Sciatic nerve (tissue), 2 donors: ENCODE data around the gene IPO9. TPM values are rescaled to one million over a fixed set of nuclear protein-coding genes. Genes with fewer than 3 reads are reported as not detected.

Experiments
- ATAC-seq: fragments of 200-7000 bp; cut with Tn5 transposase; one replicate; pipeline ENCODE4 v1.9.1; 2020; ENCODE audit warnings: mild to moderate bottlenecking, moderate library complexity
- DNase-seq: peaks from one replicate; pipeline ENCODE4 v3.0.0-alpha.2; 2020; ENCODE audit warnings: low spot score
- intact Hi-C: fragments of 100-400 bp; cut with DNase I; formaldehyde crosslinking; loops from one replicate; pipeline ENCODE4 v1.14.2; 2022
- total RNA-seq: library from RNA; stranded (reverse); fragmentation: NEBNext Ultra II Directional; extraction: Animal tissue kit (Norgen Biotek cat#: 25700); gene quantifications from one replicate; pipeline ENCODE4 v1.2.1, GENCODE V29; 2021
- donor health status: DM: no; HTN: no; CAD: no.
- donor health status: DM: no; HTN: no; CAD: no.

The IPO9 gene
- total RNA-seq, 1 donor from 2014 or later: 33.0 TPM

- intact Hi-C loops: no loop called here
- ATAC-seq (peak; percentile 21), DNase-seq (no peak)
These were observed 54.8 kb downstream of the IPO9 start for GRCh38 chr1:201883786-201884185.

GRCh38 chr1:201884425-201884824 is 55.5 kb downstream of the IPO9 start:
- intact Hi-C loops: no loop called here
- DNase-seq: no peak
- ATAC-seq: no peak

DNA sequence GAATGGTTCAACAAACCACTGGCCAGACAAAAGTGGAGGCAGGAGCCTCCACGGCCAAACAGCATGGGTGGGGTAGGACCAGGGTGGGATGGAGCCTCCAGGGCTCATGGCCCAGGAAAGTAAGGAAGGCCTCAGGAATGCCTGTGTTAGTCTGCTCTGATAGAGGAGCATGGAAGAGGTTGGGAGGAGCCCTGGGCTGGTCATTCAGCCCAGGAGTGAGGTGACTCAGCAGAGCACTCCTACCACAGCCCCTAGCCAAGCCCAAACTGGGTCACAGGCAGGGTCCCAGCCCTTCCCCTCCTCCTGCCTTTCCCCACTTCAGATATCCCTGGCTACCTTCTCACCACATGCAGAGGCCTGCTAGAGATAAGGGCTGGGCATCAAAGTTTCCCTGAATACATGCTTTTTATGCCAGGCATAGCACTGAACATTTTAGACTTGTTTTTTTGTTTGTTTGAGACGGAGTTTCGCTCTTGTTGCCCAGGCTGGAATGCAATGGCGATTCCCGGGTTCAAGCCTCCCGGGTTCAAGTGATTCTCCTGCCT is 56.6 kb downstream of the IPO9 start:
- DNase-seq: no peak
- intact Hi-C loops: no loop called here
- ATAC-seq: no peak

DNA sequence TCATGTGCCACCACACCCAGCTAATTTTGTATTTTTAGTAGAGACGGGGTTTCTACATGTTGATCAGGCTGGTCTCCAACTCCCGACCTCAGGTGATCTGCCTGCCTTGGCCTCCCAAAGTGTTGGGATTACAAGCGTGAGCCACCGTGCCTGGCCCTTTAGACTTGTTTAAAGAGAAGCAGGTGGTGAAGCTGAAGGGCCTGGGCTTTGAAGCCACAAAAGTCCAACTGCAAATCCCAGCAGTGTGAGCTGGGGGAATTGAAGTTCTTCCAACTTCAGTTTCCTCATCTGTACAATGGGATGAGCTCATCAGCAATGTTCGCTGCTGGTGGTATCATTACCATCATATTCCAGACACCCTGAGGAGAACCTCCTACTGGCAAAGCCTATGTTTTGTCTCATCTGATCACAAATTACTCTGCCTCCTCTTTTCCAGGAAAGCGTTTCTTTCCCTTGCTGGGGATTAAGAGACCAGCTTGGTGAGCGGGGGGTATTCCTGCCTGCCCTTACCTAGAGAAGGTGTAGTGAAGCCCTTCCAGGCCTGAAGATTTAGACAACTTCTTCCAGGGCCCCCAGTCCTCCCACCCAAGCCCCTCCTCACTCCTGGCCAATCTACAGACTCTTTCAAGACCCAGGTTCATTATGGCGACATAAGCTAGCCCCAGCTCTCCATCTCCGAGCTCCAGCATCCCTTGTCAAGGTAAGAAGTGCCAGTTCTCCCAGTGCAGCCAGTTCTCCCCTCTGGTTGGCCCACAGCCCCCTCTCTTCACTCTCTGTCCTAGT is 57.3 kb downstream of the IPO9 start:
- no peak for DNase-seq

GRCh38 chr1:201887116-201887866 is 58.3 kb downstream of the IPO9 start:
- DNase-seq (no peak), ATAC-seq (no peak)
- intact Hi-C loops: no loop called here

More for the DNA sequence above, 57.3 kb downstream of the IPO9 start:
- ATAC-seq: no peak
- intact Hi-C loops: no loop called here

GRCh38 chr1:201888282-201889089 is 59.5 kb downstream of the IPO9 start, which contains the start of gene SHISA4:
Gene SHISA4 (plus strand): TSS chr1:201888898. CDS start chr1:201888995, 97 bp downstream.
- DNase-seq: peak; percentile 83
- peak; percentile 82 for ATAC-seq
- intact Hi-C loops: no loop called here

- ATAC-seq (peak; percentile 8), DNase-seq (peak; percentile 62)
- intact Hi-C loops: no loop called here
These were observed 60.4 kb downstream of the IPO9 start for GRCh38 chr1:201889090-201889968.

DNA sequence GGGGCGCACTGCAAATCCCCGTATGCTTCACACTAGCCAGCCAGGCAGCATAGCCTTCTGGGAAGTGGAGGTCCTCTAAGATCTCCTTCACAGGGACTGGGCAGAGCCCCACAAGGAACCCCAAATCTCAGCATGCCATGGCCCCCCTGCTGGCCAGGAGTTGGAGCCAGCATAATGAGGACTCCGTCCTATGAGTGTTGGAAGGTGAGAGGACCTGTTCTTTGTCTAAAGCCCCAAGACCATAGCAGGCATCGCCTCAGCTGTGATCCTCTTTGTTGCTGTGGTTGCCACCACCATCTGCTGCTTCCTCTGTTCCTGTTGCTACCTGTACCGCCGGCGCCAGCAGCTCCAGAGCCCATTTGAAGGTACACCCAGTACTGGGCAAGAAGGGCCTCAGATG is 61.3 kb downstream of the IPO9 start:
- peak; percentile 54 for DNase-seq
- intact Hi-C loops: no loop called here
- no peak for ATAC-seq

DNA sequence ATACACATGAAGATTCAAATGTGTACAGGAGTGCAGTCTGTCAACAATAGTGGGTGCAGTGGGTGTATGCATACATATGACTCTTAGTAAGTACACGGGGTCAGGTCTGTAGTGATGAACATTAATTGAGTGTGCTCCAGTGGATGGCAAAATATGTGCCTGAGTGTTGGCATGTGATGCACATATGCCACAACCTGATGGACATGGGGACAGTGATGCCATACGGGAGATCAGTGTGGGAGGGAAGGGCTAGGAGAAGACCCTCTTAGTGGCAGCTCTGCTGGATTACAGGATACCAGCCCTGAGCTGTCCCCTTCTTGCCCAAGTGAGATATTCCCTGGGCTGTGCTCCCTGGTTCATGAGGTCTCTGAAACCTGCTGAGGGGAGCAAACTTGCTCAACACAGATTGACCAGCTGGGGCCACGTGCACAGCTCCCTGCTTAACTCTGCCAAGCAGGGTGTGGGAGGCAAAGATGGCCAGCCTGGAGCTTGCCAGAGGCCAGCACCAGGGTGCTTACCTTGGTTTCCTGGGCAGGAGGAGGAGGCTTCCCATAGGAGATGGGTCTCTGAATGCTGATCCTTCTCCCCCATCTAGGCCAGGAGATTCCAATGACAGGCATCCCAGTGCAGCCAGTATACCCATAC is 62.0 kb downstream of the IPO9 start:
- intact Hi-C loops: no loop called here
- DNase-seq: no peak
- no peak for ATAC-seq

DNA sequence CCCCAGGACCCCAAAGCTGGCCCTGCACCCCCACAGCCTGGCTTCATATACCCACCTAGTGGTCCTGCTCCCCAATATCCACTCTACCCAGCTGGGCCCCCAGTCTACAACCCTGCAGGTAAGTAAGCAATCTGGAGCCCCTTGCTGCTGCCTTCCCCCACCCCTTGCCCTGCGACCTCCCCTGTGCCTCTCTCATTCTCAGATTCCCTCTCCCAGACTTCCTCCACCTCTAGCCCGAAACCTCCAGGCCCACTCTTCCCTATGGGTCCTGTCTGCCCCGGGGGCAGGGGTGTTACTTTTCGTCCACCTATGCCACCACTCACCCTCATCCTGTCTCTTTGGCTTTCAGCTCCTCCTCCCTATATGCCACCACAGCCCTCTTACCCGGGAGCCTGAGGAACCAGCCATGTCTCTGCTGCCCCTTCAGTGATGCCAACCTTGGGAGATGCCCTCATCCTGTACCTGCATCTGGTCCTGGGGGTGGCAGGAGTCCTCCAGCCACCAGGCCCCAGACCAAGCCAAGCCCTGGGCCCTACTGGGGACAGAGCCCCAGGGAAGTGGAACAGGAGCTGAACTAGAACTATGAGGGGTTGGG is 62.6 kb downstream of the IPO9 start:
- DNase-seq (no peak), ATAC-seq (no peak)
- intact Hi-C loops: no loop called here

DNA sequence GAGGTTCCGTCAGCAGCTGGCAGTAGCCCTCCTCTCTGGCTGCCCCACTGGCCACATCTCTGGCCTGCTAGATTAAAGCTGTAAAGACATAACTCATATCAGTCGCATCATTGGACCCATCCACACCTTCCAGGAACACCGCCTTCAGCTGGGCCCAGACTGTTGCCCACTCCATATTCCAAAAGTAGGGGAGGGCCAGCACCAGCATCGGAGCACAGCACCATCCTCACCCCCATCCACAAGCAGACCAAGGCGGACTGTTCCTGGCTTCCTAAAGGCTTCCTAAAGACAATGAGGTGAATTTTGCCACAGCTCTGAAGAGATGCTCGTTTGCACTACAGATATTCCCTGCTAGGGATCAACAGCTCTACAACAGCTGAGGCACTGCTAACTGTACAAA is 63.3 kb downstream of the IPO9 start:
- no peak for ATAC-seq
- intact Hi-C loops: no loop called here

DNA sequence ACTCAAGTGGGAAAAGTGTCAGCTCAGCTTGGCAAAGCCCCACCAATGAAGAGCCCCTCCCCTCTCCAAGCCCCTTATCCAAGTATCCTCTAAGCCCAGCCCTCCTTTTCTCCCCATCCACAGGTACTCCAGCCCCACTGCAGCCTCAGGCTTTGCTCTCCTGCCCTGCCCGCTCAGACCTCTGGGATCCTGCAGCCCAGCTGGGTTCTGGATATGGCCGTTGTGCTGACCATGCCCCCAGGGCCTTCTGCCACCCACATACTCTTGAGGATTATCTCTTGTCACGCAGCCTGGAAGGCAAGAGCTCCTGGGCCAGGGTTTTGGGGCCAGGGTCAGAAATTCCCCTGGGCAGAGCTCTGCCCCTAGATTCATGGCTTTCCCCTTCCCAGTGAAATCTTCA is 64.5 kb downstream of the IPO9 start:
- DNase-seq (no peak), ATAC-seq (no peak)
- intact Hi-C loops: no loop called here

More for the DNA sequence above, 63.3 kb downstream of the IPO9 start:
- DNase-seq: no peak

DNA sequence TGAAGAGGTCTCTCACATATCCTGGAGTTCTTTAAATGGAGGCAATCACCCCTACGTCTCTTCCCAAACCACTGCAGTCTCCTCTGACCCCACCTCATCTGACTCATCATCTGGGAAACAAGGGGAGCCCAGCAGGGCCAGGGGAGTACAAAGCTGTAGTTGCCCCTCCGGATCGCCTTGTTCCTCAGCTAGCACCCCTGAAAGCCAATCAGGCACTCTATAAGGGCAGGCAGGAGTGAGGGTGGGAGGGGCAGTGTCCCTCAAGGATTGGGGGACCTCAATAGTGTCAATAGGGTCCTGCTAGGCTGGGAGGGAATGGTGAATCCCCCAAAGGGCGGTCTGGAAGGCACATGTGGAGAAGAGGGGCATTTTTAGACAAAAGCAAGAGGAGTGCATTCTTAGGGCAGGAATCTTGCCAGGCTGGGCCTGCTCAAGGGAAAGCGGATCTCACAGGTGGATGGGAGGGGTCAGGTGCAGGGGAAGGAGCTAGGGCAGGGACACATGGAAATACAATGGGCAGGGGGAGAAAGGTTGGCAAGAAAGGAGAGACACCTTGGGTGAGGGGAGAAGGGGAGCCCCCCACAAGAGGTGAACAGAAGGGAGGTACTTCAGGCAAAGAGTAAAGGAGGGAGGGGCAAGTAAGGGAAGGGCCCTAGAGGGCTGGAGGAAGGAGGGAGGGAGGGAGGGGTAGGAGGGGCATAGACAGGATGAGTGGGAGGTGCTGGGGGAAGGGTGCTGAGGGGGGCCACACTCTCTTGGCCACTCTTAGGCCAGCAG is 65.6 kb downstream of the IPO9 start:
- no peak for DNase-seq
- intact Hi-C loops: no loop called here
- no peak for ATAC-seq

DNA sequence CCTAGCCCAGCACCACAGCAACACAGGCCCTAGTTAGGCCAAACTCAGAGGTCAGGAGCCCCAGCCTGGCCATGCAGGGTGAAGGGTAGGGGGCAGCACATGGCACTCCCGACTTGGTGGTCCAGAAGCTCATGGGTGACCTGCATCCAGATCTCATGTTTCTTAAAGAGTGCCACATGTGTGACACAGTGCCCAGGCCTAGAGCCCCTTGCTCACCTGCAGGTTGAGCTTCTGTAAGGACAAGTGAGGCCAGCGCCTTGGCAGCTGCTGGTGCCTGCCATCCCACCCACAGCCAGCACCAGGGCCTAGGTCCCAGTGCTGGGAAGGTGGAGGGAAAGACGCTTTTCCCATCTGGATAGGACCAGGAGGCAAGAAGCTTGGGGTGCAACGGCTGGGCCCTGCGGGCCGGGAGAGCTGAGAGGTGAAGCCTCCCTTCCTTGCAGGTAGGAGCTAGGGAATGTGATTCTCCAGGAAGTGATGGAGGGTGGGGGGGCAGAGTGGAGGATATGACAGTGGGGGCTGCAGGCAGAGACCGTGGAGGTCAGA is 66.2 kb downstream of the IPO9 start:
- ATAC-seq: peak; percentile 4
- intact Hi-C loops: no loop called here
- no peak for DNase-seq

DNA sequence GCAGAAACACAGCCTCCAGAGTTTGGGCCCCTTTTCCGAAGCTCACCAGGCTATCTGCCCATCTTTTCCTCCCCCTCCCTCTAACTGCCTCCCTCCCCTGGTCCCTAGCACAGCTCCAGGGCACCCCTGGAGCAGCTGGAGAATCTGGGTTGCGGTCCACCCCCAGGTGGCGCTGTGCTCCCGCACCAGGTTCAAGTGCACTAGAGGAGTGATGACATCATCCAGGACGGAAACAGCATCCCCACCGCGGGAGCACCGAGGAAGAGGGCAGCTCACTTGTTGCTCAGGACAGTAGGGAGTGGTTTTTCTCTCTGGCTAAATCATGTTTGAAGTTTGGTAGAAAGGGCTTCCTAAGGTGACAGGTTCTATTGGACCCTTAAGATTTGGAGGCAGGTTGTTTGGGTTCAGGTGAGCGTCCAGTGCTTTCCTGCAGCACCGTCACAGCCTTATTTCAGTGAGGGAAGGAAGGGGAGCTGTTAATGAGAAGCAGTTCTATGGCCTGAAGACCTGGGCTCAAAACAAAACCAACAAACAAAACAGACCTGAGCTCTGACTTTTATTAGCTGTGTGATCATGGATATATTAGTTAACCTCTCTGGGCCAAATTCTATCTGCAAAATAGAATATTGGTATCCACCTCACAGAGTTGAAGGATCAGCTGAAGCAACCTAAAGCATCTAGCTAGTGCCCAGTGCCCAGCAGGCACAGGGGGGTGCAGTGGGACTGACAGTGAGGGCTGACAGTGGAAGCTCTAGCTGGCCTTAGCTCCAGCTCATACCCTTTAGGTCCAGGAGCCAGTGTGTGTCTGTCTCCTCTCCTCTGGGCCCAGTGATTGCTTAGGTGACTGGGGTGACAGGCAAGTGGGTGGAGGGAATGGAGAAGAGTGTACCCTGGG is 67.2 kb downstream of the IPO9 start:
- ATAC-seq: peak; percentile 92
- intact Hi-C loops: loop anchor here (2.0 kb wide), 1 partner anchor 77 kb away; no protein-coding TSS in a partner anchor
- peak; percentile 94 for DNase-seq
